SU-DHL-6 (cell line): Measurements from ENCODE around the gene ZNF792.

ENCODE experiments used
- EZH2phosphoT487 ChIP-seq: fragments of 200-600 bp; sonication (generic), shearing (Covaris generic); conservative IDR thresholded peaks from 2 replicates; pipeline ENCODE4 v1.6.1; 2018; ENCODE audit warnings: mild to moderate bottlenecking, antibody characterized with exemption, low read length, moderate library complexity, mixed read lengths
- TF ChIP-seq, protein P1 (sequence below): fragments of 200-600 bp; sonication (generic); IDR thresholded peaks from one replicate; pipeline ENCODE4 v1.5.1; 2017; ENCODE audit warnings: antibody characterized with exemption, mild to moderate bottlenecking, low read length, moderate library complexity; ENCODE audit not compliant: insufficient read depth, poor library complexity, severe bottlenecking

DNA sequence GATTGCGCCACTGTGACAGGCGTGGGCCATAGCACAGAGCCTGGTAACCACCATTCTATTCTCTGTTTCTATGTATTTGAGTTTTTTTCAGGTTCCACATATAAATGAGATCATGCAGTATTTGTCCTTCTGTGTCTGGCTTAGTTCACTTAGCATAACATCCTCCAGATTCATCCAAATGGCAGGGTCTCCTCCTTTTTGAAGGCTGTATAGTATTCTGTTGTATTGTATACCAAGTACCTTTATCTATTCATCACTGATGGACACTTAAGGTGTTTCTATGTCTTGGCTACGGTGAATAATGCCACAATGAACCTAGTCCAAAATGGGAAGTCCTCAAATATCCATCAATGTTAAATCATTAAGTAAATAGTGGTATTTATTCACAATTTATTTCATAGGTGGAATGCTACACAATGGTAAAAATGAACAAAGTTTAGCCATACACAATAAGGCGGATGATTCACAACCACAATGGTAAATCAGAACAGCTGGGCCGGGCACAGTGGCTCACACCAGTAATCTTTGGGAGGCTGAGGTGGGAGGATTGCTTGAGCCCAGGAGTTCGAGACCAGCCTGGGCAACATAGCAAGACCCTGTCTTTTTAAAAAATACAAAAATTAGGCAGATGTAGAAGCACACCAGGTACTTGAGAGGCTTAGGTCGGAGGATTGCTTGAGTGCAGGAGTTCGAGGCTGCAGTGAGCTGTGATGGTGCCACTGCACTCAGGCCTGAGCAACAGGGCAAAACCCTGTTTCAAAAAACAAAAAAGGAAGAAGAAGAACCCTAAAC is 27.7 kb upstream of the ZNF792 start:
- TF ChIP-seq, protein P1, sequence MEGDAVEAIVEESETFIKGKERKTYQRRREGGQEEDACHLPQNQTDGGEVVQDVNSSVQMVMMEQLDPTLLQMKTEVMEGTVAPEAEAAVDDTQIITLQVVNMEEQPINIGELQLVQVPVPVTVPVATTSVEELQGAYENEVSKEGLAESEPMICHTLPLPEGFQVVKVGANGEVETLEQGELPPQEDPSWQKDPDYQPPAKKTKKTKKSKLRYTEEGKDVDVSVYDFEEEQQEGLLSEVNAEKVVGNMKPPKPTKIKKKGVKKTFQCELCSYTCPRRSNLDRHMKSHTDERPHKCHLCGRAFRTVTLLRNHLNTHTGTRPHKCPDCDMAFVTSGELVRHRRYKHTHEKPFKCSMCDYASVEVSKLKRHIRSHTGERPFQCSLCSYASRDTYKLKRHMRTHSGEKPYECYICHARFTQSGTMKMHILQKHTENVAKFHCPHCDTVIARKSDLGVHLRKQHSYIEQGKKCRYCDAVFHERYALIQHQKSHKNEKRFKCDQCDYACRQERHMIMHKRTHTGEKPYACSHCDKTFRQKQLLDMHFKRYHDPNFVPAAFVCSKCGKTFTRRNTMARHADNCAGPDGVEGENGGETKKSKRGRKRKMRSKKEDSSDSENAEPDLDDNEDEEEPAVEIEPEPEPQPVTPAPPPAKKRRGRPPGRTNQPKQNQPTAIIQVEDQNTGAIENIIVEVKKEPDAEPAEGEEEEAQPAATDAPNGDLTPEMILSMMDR, result no peak
- no peak for TF ChIP-seq EZH2phosphoT487
